Raji (cell line): Measurements from ENCODE around the gene KLRF2.

Source experiments
- POLR2A ChIP-seq: IDR thresholded peaks from 2 replicates; pipeline ENCODE4 v1.6.1; 2011; ENCODE audit warnings: low read depth, low read length, control low read depth; ENCODE audit not compliant: insufficient read depth

Gene KLRF2

DNA sequence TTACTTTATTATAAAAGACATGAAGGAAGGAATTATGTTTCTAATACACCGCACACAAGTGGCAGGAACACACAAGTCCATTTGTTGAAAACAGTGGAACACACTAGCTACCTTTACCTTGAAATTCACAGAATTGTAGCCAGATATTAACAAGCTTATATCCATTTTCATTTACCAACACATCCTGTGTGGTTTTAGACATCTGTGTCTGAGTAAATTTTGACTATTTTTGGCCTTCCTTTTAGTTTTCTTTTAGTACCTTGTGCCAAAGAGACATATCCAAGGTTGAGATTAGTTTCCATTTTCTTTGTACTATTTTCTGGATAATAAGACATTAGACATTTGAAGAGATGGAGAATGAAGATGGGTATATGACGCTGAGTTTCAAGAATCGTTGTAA, at the start of gene KLRF2:
TSS of gene KLRF2 (plus strand) at position 244 of the 400 bp plus-strand sequence. CDS start at position 351, 107 bp downstream.
- TF ChIP-seq POLR2A: no peak

DNA sequence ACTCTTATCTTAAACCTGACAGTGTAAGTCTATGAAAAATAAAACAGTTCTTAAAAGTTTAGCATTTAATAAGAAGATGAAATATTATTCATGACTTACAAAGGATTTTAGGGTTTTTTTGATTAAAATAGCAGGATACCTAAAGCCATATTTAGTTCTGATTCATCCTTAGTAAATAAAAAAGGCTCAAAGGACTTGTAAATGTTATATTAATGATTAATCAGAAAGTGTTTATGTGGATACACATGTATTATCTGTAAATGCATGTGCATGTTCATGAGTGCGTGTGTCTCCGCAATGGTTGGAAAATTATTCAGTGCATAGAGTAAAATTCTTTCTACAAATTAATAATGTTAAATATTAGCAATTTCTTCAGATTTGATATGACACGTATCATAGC, 49.6 kb upstream of the KLRF2 start:
- TF ChIP-seq POLR2A: no peak

GRCh38 chr12:9843407-9843806, 37.9 kb upstream of the KLRF2 start:
- no peak for TF ChIP-seq POLR2A

DNA sequence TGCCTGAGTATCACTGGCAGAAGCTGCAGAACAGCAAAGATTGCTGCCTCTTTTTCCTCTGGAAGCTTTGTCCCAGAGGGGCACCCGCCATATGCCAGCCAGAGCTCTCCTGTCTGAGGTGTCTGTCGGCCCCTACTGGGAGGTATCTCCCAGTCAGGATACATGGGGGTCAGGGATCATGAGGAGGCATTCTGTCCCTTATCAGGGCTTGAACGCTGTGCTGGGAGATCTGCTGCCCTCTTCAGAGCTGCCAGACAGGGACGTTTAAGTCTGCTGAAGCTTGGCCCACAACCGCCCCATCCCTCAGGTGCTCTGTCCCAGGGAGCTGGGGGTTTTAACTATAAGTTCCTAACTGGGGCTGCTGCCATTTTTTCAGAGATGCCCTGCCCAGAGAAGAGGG, 32.4 kb upstream of the KLRF2 start:
- TF ChIP-seq POLR2A: no peak

DNA sequence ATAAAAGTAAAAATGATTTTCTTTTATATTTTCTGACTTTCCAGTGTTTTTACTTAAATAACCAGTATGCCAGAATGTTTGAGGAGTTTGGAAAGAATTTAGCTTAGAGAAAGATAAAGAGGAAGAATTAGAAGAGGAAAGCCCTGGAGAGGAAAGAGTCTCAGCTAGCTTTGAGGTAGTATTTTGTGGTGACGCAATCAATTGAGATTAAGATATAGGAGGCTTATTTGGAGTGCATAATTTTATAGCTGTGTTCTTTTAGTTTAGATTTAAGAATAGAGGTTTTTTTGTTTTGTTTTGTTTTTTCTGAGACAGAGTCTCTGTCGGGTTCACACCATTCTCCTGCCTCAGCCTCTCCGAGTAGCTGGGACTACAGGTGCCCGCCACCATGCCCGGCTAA, 30.2 kb upstream of the KLRF2 start:
- TF ChIP-seq POLR2A: no peak

GRCh38 chr12:9851927-9852326, 29.4 kb upstream of the KLRF2 start:
- TF ChIP-seq POLR2A: no peak

GRCh38 chr12:9856151-9856550, 25.1 kb upstream of the KLRF2 start:
- no peak for TF ChIP-seq POLR2A

DNA sequence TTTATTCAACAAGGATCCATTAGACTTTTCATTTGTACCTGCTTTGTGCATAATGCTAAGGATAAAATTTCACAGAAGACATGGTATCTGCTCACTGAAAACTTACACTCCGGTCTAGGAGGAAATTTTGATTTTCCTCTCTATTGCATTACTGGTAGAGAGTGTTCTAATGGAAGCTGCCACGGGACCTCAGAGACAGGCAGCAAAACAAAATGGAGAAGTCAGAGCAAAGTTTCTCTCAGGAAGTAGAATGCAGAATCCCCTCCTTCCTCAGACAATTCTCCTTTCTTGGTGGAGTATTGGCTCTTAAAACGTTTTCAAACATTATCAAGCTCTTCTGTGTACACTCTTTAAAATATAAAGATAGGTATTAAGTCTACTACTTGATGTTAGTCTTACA, 24.4 kb upstream of the KLRF2 start:
- no peak for TF ChIP-seq POLR2A

DNA sequence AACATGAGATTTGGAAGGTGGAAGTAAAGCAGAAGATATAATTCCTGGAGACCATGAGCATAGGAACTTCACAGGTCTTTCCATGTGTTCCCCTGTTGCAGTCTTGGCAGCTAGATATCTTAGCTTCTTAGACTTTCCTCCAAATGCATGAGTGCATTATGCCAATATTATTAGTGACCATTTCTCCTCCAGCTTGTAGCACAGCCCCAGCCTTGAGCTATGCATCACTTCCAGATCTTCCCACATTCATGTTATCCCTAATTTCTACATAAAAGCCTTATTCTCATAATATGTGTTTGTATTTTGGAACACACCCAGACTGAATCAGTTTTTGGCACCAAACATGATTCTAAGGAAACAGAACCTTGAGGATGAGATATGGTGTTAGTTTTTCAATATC, 23.2 kb upstream of the KLRF2 start:
- no peak for TF ChIP-seq POLR2A

- no peak for TF ChIP-seq POLR2A
These were observed 16.2 kb upstream of the KLRF2 start for GRCh38 chr12:9864913-9865675.

- TF ChIP-seq POLR2A: no peak
These were observed 14.4 kb upstream of the KLRF2 start for GRCh38 chr12:9866860-9867269.

- no peak for TF ChIP-seq POLR2A
These were observed 13.8 kb upstream of the KLRF2 start for GRCh38 chr12:9867531-9867930.

DNA sequence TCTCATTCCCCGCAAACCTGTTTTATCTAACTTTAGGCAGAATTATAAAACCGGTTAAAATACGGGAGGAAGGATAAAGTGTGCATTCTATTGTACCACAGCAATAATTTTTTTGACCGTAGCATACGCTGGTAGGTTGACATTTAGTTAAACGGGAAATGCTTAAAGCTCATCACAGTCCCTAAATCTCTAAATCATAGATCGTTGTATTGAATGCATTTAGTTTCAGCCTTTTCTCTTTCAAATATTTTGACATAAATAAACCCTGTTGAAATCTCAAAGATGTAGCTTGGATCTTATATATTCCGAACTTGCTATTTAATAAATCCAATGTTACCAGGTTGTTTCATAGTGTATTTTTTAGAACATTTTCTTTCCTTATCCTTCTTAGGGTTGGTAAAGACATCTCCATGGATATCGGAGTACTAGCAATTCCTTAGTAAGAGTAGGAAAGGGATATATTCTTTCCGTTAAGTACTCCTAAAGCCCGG, 12.9 kb upstream of the KLRF2 start:
- TF ChIP-seq POLR2A: no peak

GRCh38 chr12:9868951-9869306, 12.4 kb upstream of the KLRF2 start:
- no peak for TF ChIP-seq POLR2A

- peak; percentile 40; the same call in 1 of the 2 replicates for TF ChIP-seq POLR2A
These were observed 11.8 kb upstream of the KLRF2 start, which contains the start of gene CLEC2B for GRCh38 chr12:9869307-9870161. Gene CLEC2B (minus strand): TSS chr12:9869354.
